ENCODE data around the gene LCTL. TPM values are rescaled to one million over a fixed set of nuclear protein-coding genes. Genes with fewer than 3 reads are reported as not detected.

The LCTL gene
- total and polyA plus RNA-seq, 2 of the 8 experiments (the other 6 are each of a cell fraction or from before 2014, with no cell fraction given): 5.5 to 6.2 TPM

DNA sequence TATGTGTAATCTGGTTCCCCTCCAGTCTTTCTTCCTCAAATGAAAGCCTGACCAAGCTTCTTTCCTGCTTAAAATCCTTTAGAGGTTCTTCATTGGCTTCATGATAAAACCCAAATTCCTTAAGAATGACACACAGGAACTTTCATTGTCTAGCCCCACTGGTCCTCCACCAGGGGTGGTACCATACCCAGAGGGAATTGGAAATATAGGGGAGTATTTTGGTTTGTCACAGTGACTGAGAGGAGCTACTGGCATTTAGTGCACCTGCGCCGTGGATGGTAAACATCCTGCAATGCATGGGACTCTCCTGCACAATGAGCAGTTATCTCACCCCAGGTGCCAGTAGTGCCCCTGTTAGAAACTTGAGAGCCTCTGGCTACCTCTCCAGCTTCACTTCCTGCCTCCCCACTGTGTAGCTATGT, 49.9 kb downstream of the LCTL start:
- Histone ChIP-seq H2BK15ac (ENCODE audit: low read length) (no peak overlapping the region), H2AFZ (ENCODE audit: low read length) (no peak overlapping the region), H3K23me2 (ENCODE audit: low read depth, low read length) (no peaks in the 10 kb centered on the region), H4K91ac (replicated peaks; ENCODE audit: insufficient read length, low read length) (no peak overlapping the region), H4K8ac (ENCODE audit: extremely low read depth, insufficient read depth, low read length) (no peak overlapping the region), H3K27me3 (replicated peaks in 1 of 4; ENCODE audit: control insufficient read depth in 3 of 4, extremely low read depth in 1 of 4, insufficient read depth in 3 of 4, low read length in 3 of 4) (no peaks in the 10 kb centered on the region), H3K4me2 (ENCODE audit: insufficient read depth in 1 of 2, low read depth in 2 of 2, low read length in 2 of 2) (no peak overlapping the region), H3K79me1 (ENCODE audit: low read depth, low read length) (no peaks in the 10 kb centered on the region), H3K18ac (ENCODE audit: extremely low read depth, low read length) (no peak overlapping the region), H2BK5ac (ENCODE audit: low read depth, low read length) (no peak overlapping the region), H2AK5ac (ENCODE audit: low read depth, low read length) (no peak overlapping the region), H2BK20ac (ENCODE audit: low read length) (no peak overlapping the region), H3K79me2 (ENCODE audit: control insufficient read depth in 1 of 2, insufficient read depth in 2 of 2, low read length in 2 of 2) (no peaks in the 10 kb centered on the region), H2BK12ac (ENCODE audit: low read depth, low read length) (no peak overlapping the region), H3K14ac (ENCODE audit: insufficient read length) (no peak overlapping the region), H2BK120ac (replicated peaks; ENCODE audit: low read depth, low read length) (no peak overlapping the region), H3K27ac (ENCODE audit: low read depth, low read length) (no peak overlapping the region), H3K9ac (replicated peaks in 1 of 4; ENCODE audit: extremely low read depth in 1 of 4, low read depth in 3 of 4, low read length in 3 of 4) (no peak overlapping the region), H4K5ac (ENCODE audit: insufficient read length, low read depth, low read length) (no peak overlapping the region), H3K4ac (replicated peaks; ENCODE audit: insufficient read length, low read depth, low read length) (no peak overlapping the region), H3K9me3 (ENCODE audit: insufficient read depth in 2 of 2, low read depth in 1 of 2, low read length in 1 of 2) (no peaks in the 10 kb centered on the region), H3K23ac (ENCODE audit: insufficient read length) (no peak overlapping the region), H3K4me1 (replicated peaks in 1 of 4; ENCODE audit: control insufficient read depth in 3 of 4, insufficient read depth in 4 of 4, low read length in 3 of 4) (no peaks in the 10 kb centered on the region), H3K36me3 (ENCODE audit: control insufficient read depth in 2 of 4, insufficient read depth in 4 of 4, low read length in 3 of 4) (peaks cover 4 to 52% (median 25%) of the 10 kb centered on the region in 4 experiments), H3K56ac (replicated peaks; ENCODE audit: insufficient read length, low read depth, low read length) (no peak overlapping the region), H3K4me3 (ENCODE audit: extremely low read depth in 1 of 4, insufficient read depth in 2 of 4, low read depth in 3 of 4, low read length in 4 of 4) (no peak overlapping the region), H4K20me1 (replicated peaks in 1 of 2; ENCODE audit: control insufficient read depth in 1 of 2, insufficient read depth in 2 of 2, low read length in 2 of 2) (peaks cover 2% of the 10 kb centered on the region in 2 experiments)
- POLR2A ChIA-PET (ENCODE audit: partially characterized antibody): interaction anchor here (1.4 to 4.5 kb wide), 4 partner anchors 9 to 22 kb away, joined by 3 to 52 read pairs (median 6); partner anchors contain the start of genes RPL4 and ZWILCH
- CTCF ChIA-PET (ENCODE audit: partially characterized antibody): interaction anchor here (0.9 kb wide), 1 partner anchor 34 kb away, joined by 4 read pairs; no protein-coding TSS in a partner anchor
- FAIRE-seq (no peak), DNase-seq (ENCODE audit: low read depth in 1 of 2, low spot score in 2 of 2) (no peak)
- WGBS, 2 experiments (ENCODE audit: extremely low coverage in 1 of 2, insufficient coverage in 1 of 2, insufficient read length in 1 of 2, insufficient replicate concordance in 2 of 2, low coverage in 1 of 2, low lambda C conversion rate in 2 of 2, missing lambda C conversion rate in 1 of 2): 97% methylated on average over 2 of the region's 2 CpGs; no CpG with 5 or more reads in 1 of the 2 experiments
- no peak for TF ChIP-seq CTBP2 (IDR thresholded peaks at IDR 0.05; ENCODE audit: borderline replicate concordance, insufficient read depth, insufficient read length, low read length)
- TF ChIP-seq SAP30 (IDR thresholded peaks at IDR 0.05; ENCODE audit: insufficient read depth, insufficient replicate concordance, low read length): no peak
- no peak for TF ChIP-seq RAD21 (IDR thresholded peaks at IDR 0.05 in 1 of 2, conservative IDR thresholded peaks at IDR 0.05 in 1 of 2; ENCODE audit: low read depth in 2 of 2, low read length in 2 of 2)
- no peak for TF ChIP-seq CBX5 (IDR thresholded peaks at IDR 0.05; ENCODE audit: low read depth, low read length)
- no peak for TF ChIP-seq EGR1 (IDR thresholded peaks at IDR 0.05; ENCODE audit: borderline replicate concordance, low read depth, low read length)
- TF ChIP-seq CHD1 (IDR thresholded peaks at IDR 0.05; ENCODE audit: low read depth, low read length): no peak
- TF ChIP-seq JUND (IDR thresholded peaks at IDR 0.05; ENCODE audit: low read length): no peak

All from H1 (cell line).